NCI-H524 (cell line): Measurements from ENCODE around the gene FGFR4.

Source experiments
- DNase-seq, 2 experiments: peaks; one replicate each; lab custom pipeline; 2025; lab: John Stamatoyannopoulos, UW

The FGFR4 gene

DNA sequence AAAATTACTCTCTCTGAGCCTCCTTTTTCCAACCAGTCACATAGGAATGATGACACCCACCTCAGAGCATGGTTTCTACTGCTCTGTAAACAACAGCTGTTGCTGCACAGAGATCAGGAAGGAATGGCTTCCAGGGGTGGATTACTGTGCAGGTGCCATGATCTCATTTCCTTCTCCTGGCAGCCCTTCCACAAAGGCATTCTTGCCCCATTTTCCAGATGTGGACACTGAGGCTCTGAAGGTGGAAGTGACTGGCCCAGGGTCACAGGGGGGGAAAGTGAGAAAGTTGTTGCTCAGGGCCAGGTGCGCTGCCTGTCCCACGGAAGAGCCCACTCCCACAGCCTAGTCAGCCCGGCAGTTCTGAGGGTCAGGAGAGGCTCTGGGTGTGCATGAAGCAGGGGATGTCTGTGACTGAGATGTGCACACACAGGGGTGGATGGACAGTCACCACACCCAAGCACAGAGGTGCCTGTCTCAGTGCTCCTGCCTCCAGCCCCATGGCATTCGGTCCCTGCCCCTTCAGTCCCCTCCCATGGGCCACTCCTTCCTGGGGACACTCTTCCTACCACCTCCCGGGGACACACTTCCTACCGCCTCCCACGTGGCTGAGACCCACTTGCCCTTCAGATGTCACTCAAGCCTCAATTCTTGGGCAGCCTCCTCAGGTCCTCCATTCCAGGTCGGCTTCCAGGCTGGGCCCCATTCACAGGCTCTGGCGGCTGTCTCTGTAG is 17.0 kb downstream of the FGFR4 start:
- peak; percentile 2 to 32 for DNase-seq

GRCh38 chr5:177105691-177106476 is 19.2 kb downstream of the FGFR4 start:
- DNase-seq: peak in 1 of 2 experiments; percentile 21

DNA sequence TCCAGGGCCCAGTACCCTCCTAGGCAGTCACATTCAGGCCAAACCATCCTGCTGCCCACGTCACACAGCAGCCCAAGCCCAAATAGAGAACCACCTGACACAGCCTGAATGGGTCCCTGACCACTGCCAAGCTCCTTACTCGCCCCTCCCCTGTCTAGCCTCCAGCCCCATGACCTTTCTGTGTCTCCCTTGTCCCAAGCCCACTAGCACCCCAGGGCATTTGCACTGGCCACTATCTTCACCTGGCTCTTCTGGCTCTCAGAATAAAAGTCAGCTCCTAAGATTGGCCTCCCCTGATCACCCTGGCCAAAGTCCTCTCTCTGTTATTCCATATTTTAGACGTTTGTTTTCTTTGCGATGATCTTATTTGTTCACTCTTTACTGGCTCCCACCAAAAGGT is 20.4 kb downstream of the FGFR4 start:
- DNase-seq: no peak

DNA sequence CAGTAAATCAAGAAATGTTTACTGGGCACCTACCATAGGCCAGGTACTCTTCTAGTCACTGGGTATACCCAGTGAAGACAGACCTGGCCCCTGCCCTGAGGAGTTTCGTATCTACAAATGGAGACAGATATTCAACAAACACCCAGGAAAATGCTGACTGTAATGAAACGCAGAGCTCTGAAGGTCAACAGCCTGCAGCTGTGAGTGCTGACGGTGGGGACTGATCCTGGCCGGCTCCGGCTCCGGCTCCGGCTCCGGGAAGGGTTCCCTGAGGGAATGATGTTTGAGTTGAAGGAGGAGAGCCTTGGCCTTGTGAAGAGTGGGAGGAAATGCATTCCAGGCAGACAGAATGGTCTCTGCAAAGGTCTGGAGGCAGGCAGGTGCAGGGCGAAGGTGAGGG is 23.1 kb downstream of the FGFR4 start:
- DNase-seq: no peak

GRCh38 chr5:177111720-177112394 is 25.1 kb downstream of the FGFR4 start:
- peak; percentile 39 to 69 for DNase-seq

GRCh38 chr5:177112589-177113220 is 26.0 kb downstream of the FGFR4 start:
- DNase-seq: no peak

GRCh38 chr5:177113566-177114424 is 27.1 kb downstream of the FGFR4 start:
- DNase-seq: peak; percentile 6 to 57

DNA sequence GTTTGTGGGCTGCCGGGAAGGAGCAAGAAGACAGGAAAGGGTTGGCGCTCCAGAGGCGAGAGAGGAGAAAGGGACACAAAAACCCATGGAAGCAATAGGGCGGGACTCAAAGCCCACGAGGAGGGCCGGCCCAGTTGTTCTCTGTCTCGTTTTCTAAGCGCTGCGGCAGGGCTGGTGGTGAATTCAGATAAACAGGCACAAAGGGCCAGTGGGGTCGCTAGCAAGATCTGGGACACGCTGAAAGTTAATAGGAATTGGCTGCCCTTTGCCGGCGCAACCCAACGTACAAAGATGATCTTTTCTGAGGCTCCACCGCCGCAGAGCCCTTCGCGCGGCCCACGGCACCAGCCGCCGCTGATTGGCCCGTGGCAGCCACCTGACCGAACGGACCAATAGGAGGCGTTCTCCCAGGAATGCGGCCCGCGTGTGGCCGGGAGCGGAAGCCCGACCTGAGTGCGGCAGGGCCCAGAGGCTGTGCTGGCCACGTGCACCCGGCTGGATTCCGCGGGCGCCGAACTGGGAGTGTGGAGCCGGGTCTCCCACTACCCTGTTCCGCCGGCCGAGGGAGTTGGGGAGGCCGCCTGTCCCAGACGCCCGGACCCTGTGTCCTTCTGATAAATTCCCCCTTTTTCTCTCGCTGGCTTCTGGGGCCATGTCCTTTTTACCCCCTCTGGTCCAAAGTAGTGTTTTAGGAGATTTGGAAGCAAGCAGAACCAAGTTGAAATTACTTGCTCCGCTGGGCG is 30.1 kb downstream of the FGFR4 start:
- DNase-seq: no peak

- no peak for DNase-seq
Observed at GRCh38 chr5:177117441-177118045, 30.8 kb downstream of the FGFR4 start.

GRCh38 chr5:177122566-177122965 is 35.9 kb downstream of the FGFR4 start:
- no peak for DNase-seq

GRCh38 chr5:177123789-177124485 is 37.2 kb downstream of the FGFR4 start:
- DNase-seq: no peak

GRCh38 chr5:177124486-177124991 is 37.8 kb downstream of the FGFR4 start:
- no peak for DNase-seq

GRCh38 chr5:177126771-177127170 is 40.1 kb downstream of the FGFR4 start:
- no peak for DNase-seq

DNA sequence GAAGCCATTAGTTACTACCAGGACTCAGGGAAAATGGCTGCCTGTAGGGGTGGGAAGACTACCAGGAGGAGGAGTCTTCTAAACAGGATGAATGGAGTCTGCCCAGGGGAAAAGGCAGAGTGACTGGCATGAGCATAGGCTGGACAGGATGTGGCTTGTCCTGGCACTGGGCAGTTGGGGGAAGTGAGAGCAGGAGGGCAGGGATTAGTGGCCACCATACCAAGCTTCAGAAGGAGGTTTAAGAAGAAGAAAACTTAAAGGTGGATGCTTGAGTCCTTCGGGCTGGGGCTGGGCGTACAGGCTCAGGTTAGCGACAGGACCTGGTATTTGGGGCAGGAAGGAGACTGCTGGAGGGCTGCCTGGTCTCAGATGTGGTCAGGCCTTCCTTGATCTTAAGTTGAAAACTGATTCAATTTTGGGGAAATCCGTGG is 41.9 kb downstream of the FGFR4 start:
- DNase-seq: no peak

GRCh38 chr5:177130211-177131018 is 43.7 kb downstream of the FGFR4 start:
- no peak for DNase-seq

GRCh38 chr5:177131019-177131320 is 44.3 kb downstream of the FGFR4 start:
- no peak for DNase-seq

DNA sequence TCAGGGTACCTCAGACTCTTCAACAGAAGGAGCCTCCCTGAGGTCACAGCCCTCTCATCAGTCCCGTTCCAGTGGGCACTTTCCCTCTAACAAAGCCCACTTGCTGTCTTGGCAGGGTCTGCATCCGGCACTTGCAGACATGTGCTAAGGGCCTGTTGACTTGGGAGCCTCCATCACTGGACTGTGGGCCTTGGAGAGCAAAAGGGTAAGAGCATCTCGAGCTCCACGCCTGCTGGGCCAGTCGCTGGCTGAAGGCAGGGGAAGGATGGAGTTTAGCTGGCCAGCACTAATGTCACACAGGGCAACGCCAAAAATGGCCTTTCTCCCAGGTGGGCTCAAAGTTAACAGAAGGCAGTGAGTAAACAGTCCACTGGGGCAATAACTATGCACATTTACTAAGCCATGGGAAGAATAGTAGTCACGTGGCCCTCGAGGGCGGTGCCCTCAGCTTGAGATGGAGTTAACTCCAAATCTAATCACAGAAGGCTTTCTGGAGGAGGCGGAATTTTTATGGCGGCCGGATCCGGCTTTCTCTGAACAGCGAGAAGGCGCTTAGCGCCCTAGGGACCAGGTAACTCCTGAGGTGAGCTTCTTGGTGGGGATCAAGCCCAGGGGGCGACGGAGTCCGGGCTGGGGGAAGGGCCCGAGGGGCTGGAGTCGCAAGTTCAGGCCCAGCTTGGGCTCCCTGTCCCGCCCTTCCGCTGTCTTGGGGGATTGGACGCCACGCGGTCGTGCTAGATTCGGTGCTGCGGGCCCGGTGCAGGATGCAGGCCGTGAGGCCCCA is 44.8 kb downstream of the FGFR4 start:
- DNase-seq: no peak
